PC-9 (cell line): ENCODE results near the gene AAR2.

Experiments
- EZH2 ChIP-seq: fragments of 200-600 bp; sonication (generic); IDR thresholded peaks from 2 replicates; pipeline ENCODE4 v1.8.0; 2017; ENCODE audit warnings: antibody characterized with exemption, low read depth
- TF ChIP-seq, protein P1 (sequence below): fragments of 200-600 bp; sonication (generic); conservative IDR thresholded peaks from 2 replicates; pipeline ENCODE4 v1.6.1; 2017; ENCODE audit warnings: mixed run types, antibody characterized with exemption, mild to moderate bottlenecking, moderate library complexity

DNA sequence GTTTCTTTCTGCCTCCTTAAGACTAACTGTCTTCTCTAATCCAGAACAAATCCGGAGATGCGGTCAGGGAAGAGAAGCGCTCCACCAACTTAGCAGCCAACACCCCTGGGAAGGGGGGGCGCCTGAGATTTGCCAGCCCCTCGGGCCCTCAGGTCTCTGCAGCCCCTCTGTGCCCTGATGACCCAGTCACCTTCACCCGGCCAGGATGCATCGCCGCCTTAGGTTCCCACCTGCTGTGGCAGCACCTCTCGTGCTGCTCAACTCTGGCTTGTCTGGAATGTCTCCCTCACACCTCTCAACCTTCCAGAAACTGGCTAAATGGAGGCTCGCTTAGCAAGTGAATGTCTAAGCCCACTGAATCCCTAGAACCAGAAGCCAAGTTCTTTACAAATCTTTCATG lies 28.0 kb upstream of the AAR2 start:
- TF ChIP-seq, protein P1, sequence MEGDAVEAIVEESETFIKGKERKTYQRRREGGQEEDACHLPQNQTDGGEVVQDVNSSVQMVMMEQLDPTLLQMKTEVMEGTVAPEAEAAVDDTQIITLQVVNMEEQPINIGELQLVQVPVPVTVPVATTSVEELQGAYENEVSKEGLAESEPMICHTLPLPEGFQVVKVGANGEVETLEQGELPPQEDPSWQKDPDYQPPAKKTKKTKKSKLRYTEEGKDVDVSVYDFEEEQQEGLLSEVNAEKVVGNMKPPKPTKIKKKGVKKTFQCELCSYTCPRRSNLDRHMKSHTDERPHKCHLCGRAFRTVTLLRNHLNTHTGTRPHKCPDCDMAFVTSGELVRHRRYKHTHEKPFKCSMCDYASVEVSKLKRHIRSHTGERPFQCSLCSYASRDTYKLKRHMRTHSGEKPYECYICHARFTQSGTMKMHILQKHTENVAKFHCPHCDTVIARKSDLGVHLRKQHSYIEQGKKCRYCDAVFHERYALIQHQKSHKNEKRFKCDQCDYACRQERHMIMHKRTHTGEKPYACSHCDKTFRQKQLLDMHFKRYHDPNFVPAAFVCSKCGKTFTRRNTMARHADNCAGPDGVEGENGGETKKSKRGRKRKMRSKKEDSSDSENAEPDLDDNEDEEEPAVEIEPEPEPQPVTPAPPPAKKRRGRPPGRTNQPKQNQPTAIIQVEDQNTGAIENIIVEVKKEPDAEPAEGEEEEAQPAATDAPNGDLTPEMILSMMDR = no peak
- no peak for TF ChIP-seq EZH2
